IPS DF 4.7 (cell line): ENCODE results near the gene LMCD1.

Experiments
- DNase-seq: peaks from one replicate; pipeline ENCODE4 v3.0.0-alpha.2; 2013; ENCODE audit warnings: low spot score; ENCODE audit errors: extremely low read depth

LMCD1 gene

DNA sequence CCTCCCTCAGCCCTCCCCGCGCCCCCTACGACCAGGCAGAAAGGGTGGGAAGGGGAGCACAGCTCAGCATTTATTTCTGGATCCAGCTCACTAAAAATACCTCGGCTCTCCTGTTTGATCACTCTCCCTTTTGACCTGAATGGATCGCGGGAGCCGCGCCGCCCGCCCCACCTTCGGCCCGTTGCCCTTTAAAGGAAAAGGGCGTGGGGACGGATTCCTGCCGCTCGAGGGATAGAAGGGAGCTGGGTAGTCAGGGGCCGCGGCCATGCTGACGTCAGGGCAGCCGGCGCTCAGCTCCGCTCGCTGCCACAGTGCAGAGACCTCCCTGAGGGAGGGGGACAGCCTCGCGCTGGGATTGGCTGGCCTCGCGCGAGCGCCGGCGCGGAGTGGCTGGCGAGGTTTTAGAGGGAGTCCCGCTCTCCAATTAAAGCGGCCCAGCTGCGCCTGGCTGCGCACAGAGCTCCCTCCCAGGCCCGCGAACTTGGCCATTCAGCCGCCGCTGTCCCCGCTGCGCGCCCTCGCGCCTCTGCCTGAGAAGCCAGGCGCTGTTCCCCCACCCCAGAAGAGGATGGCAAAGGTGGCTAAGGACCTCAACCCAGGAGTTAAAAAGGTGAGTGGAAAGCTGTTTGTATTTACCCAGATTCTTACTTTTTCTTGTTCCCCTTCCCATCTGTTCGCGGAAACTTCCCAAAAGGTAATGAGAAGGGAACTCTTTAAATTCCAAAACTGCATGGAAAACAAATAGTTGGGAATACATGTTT is at the start of gene LMCD1:
TSS of gene LMCD1 (plus strand) at position 453 of the 761 bp plus-strand sequence. CDS start at position 569, 116 bp downstream.
- DNase-seq, result peak; percentile 89

DNA sequence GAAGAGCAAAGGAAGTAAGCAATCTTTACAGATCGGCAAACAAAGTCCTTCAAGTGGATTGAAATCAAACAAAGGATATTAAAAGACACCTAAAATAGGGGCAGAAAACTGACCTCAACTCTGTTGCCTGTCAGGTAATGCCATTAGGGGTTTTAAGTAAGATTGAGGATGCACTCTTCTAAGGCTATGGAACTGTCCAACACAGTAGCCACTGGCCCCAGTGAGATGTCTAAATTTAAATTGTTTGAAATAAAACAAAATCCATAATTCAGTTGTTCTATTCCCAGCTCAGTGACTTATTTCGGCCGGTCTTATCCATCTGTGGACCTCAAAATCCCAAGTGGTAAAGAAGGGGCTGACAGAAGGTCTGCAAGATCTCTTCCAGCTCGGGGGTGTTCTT is 49.5 kb upstream of the LMCD1 start:
- no peak for DNase-seq

DNA sequence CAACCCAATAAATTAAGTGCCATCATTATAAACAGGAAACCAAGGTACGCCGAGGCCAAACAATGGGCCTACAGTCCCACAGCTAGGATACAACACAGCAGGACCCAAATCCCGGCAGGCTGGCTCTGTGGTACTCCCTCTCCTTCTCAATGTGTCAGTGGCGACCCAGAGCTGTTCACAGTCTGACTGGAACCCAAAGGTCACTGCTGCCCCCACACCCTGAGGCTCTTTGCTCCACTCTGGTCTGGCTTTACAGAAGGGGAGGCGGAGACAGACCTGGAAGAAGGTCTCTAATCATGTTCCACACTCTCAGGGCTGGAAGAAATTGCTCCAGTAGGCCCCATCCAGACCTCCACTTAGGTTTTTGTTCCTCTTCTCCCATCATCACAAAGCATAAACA is 48.5 kb upstream of the LMCD1 start:
- DNase-seq, result no peak

DNA sequence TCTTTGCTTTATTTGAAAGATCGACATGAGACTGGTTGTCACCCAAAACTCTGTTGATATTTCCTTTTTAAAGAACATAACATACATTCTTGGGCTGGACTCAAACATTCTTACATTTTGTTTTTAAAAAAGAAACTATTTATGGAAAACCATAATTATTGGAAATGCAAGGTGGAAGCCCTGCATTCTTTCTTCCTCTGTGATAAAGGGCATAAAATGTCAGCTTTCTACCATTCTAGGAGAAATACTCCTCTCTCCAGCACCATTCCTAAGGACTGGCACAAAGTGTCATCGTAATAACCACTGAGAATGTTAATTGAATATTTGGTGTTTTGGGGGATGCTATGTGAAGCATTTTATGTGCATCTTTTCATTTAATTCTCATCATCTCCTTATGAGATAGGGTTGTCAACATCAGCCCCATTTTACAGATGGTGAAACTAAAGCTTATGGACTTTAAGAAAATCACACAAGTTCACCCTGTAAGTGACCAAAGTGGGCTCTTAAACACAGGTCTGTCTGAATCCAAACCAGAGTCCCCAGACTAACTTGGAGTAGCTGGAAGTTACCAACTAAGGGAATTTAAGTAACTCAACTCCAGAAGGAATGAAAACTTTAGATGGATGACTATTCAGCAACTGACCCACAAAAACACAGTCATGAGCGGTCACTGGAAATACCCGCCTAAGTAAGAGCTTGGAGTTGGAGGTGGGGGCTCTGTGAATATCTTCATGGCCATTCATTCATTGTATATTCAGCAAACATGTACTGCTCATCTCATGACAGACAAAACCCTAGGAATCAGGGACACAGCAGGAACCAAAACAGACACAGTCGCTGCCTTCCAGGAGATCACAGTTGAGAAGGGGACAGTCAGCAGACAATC is 45.9 kb upstream of the LMCD1 start:
- DNase-seq, result no peak

DNA sequence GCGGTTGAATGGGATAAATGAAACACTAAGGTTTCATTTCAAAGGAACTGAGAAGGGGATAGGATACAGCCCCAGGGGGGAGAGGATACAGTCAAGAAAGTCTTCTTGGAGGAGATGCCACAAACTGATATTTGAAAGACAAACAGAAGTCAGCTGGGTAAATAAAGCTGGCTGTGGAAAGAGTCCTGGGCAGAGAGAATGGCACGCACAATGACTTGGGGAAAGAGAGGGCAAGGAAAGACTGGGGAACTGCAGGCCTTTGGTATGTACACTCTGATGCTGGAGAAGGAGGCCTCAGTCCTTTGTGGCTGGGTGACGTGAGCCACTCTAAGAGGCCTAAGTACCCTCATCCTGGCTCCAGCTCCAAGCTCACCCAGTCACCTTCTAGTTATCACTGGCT is 45.2 kb upstream of the LMCD1 start:
- DNase-seq, result no peak

DNA sequence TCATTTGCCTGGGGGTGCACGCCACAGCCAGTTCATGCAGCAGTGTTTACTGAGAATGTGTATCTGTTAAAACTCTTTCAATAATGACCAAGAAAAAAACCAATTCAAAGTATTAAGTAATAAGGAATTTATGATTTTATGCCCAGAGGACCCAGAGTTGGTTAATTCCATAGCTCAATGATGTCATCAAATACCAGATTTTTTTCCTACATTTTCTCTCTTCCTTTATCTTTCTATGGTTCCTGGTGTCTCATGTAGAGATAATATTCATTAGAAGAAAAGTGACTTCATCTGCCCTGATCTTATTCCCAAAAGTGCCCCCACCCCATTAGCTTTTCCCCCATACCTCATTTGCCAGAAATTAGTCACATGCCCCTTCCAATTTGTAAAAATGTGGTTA is 44.6 kb upstream of the LMCD1 start:
- no peak for DNase-seq

GRCh38 chr3:8458238-8458661 is 43.4 kb upstream of the LMCD1 start:
- no peak for DNase-seq

GRCh38 chr3:8458711-8459110 is 42.9 kb upstream of the LMCD1 start:
- no peak for DNase-seq

DNA sequence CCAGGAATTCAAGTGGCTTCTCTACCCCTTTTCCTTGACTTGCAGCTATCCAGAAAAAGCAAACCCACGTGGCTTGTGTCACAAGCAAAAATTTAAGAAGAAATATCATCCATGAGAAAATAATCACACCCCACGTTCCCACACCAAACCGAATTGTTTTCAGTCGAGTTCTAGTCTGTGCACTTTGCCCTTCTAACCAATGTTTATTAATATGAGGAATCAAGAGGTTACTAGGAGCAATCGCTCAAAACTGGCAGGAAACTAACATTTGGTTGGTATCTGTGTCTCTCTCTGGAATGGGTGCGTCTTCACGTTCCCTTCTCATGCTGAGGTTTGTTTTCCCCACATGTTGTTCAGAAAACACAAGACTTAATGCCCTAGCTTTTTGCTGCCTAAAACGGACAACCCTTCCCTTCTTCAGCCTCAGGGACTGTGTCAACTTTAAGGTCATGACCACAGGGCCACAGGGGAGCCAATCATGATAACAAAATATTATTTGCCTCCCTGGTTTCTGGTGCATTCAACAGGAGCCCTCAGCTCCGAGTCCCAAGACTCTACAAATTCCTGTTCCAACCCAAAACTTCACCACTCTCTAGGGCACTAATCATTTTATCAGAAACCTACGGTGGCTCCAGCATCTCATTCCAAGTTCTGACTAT is 41.4 kb upstream of the LMCD1 start:
- DNase-seq, result no peak

- no peak for DNase-seq
Measured at GRCh38 chr3:8460815-8461456, 40.7 kb upstream of the LMCD1 start.

- no peak for DNase-seq
Measured at GRCh38 chr3:8464668-8465067, 37.0 kb upstream of the LMCD1 start.

DNA sequence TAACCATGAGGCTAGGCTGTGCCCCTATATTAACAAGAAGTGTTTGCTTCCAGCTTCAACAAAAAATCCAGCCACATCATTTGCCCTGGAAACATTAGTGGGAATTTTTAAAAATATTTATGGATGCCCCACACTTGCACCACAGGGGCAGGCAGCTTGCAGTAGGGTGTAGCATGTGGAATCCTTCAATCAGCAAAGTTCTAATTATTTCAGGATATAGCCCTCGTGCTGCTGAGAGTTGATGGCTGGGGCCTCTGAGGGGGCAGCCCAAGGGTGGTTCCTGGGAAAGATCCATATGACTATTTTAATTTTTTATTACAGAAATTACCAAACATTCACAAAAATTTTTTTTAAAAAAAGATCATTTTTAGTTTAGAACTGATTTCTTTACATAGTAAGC is 35.1 kb upstream of the LMCD1 start:
- DNase-seq, result no peak

DNA sequence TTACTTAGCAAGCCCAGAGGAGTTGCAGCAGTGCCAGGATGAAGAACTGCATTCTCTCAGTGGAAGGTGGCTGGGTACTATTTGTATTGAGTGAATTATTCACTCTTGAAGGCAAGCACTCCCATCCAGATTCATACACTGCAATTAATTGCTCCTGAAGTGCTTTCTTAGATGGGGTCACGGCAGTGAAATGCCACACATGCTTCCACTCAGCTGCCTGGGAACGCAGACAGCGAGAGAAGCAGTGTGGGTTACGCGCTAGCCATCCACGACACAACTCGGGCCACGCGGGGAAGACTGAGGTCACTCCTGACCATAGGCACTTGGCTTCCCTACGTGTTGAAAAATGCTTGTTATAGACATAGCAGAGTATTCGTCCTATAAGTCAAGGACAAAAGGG is 30.8 kb upstream of the LMCD1 start:
- DNase-seq, result no peak

DNA sequence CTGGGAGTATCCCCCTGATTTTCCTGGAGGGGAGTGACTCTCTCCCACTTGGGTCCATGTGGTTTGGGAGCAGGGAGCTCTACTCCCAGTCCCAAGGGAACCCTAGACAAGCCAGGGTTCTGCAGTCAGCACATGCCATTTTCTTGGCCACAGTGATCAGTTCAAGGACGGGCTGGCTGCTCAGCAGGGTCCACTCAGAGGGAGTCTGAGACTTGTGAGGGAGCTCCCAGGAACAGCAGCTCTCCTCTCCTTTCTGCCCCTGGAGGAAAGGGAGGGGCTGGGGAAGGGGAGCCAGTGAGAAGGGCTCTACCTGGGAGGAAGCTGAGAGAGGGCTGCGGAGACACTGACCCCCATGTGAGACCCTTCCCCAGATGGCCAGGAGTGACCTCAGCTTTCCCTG is 29.1 kb upstream of the LMCD1 start:
- DNase-seq, result no peak

DNA sequence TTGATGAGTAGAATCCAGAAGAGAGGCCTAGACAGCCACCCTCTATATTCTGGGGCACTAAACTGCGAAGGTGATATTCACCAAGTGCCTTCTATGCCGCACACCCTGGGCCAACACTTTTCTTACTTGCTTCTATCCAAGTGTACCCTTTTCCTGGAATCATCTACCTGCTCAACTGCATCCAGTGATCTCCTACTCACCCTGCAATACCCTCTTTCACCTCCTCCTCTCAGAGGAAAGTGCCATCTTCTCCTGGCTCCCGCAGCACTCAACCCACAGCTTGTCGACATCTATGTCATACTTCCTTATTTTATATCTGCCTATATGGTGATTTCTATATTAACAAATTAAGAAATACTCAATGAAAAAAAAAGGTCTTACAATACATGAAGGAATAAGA is 28.6 kb upstream of the LMCD1 start:
- no peak for DNase-seq

GRCh38 chr3:8473990-8474389 is 27.6 kb upstream of the LMCD1 start:
- no peak for DNase-seq

- no peak for DNase-seq
Measured at GRCh38 chr3:8474991-8475390, 26.6 kb upstream of the LMCD1 start.

- no peak for DNase-seq
Measured at GRCh38 chr3:8480699-8481098, 20.9 kb upstream of the LMCD1 start.

DNA sequence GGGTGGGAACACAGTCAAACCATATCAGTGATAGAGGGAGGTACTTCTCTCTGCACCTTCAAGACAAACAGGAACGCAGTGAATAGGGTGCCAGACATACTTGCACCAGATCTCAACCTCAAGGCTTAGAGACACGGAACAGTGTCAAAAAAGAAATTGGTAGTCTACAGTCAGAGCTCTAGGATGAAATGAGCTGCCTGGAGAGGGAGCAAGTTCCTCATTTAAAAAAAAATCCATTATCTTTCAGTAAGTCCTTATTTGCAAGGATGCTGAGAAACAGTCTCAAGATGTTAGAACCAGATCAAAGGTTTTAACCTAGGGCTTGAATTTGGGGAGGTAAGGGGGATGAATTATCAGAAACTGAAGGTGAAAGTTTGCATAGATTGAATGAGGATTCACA is 20.2 kb upstream of the LMCD1 start:
- no peak for DNase-seq

GRCh38 chr3:8482263-8482662 is 19.4 kb upstream of the LMCD1 start:
- DNase-seq, result no peak

GRCh38 chr3:8482960-8483665 is 18.5 kb upstream of the LMCD1 start:
- DNase-seq, result no peak
